ENCODE results near the gene PRRX1. TPM values are rescaled to one million over a fixed set of nuclear protein-coding genes. Genes with fewer than 3 reads are reported as not detected.

Gene PRRX1
- total and polyA plus RNA-seq, 9 donors: 31.2 to 80.3 (median 60.8) TPM

- intact Hi-C loops (cut with DNase I): no loop called here
- WGBS, 3 donors: 44 to 57% (median 46%) methylated on average over 4 of the region's 4 CpGs
- H3K4me3 ChIP-seq: no peak overlapping the region
Measured at GRCh38 chr1:170657275-170657853, 6.6 kb upstream of the PRRX1 start.

DNA sequence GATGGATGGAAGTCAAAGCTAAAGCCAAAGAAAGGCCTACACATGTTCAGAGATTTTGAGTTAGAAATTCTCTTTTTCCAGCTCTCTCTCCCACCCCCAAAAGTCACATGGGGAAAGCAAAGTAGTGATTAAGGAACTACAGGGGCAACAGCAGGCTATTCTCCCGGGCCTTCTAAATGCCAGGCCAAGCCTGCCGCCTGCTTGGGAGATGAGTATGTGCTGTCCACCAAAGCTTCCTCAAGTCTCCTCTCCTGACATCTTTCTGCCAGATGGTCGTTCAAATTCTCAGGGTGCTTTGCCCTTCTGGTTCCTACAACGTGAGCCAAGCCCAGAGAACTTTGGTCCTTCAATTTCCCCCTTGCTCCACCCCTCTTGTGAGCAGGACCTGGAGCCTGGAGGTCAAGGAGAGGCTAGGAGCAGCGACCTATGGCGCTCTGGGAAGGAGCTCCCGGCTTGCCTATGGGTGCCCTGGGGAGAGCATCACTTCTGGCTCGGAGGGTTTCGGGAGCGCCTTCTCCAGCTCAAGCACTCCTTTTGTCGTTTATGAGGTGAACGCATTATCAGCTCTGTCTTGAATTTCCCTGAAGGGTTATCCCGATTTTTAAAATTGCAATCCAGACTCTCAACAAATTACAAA, 4.4 kb upstream of the PRRX1 start:
- Histone ChIP-seq H3K4me1 (ENCODE audit: insufficient read depth) (no peaks in the 10 kb centered on the region), H3K27ac (no peak overlapping the region), H3K9me3 (no peaks in the 10 kb centered on the region), H3K36me3 (no peaks in the 10 kb centered on the region), H3K27me3 (no peaks in the 10 kb centered on the region), H3K4me3 (no peak overlapping the region)
- intact Hi-C loops (cut with DNase I): loop anchor here in 3 of 4 donors (5.0 to 10.0 kb wide), 5 partner anchors 75 to 445 kb away; partner anchors contain the start of gene GORAB (in 1 of the 3)
- no peak for DNase-seq
- WGBS, 3 donors: 92 to 94% (median 94%) methylated on average over 13 of the region's 13 CpGs
- no peak for TF ChIP-seq POLR2A (IDR thresholded peaks at IDR 0.05)
- no peak for TF ChIP-seq EP300 (IDR thresholded peaks at IDR 0.05)
- TF ChIP-seq CTCF (IDR thresholded peaks at IDR 0.05): no peak

More at GRCh38 chr1:170657275-170657853, 6.6 kb upstream of the PRRX1 start:
- no peak overlapping the region for H3K27ac ChIP-seq
- TF ChIP-seq CTCF (IDR thresholded peaks at IDR 0.05) (no peak), POLR2A (IDR thresholded peaks at IDR 0.05) (no peak), EP300 (IDR thresholded peaks at IDR 0.05) (no peak)
- H3K4me1 ChIP-seq (ENCODE audit: insufficient read depth): no peaks in the 10 kb centered on the region
- H3K27me3 ChIP-seq: no peaks in the 10 kb centered on the region
- no peak for DNase-seq
- H3K36me3 ChIP-seq: no peaks in the 10 kb centered on the region
- H3K9me3 ChIP-seq: no peaks in the 10 kb centered on the region

- no peaks in the 10 kb centered on the region for H3K27me3 ChIP-seq
- no peaks in the 10 kb centered on the region for H3K9me3 ChIP-seq
- 87 to 91% (median 90%) methylated on average over 25 of the region's 25 CpGs for WGBS, 3 donors
- intact Hi-C loops (cut with DNase I): loop anchor here in 3 of 4 donors (5.0 to 10.0 kb wide), 5 partner anchors 75 to 445 kb away; partner anchors contain the start of gene GORAB (in 1 of the 3)
- H3K36me3 ChIP-seq: no peaks in the 10 kb centered on the region
- no peak overlapping the region for H3K4me3 ChIP-seq
- no peak for TF ChIP-seq POLR2A (IDR thresholded peaks at IDR 0.05)
- TF ChIP-seq CTCF (IDR thresholded peaks at IDR 0.05): no peak
- no peak for TF ChIP-seq EP300 (IDR thresholded peaks at IDR 0.05)
- peak in 2 of 5 donors; percentile 18 to 39 for DNase-seq
- no peak overlapping the region for H3K27ac ChIP-seq
- H3K4me1 ChIP-seq (ENCODE audit: insufficient read depth): no peaks in the 10 kb centered on the region
Measured at GRCh38 chr1:170660281-170660713, 3.6 kb upstream of the PRRX1 start.

- Histone ChIP-seq H3K4me1 (ENCODE audit: insufficient read depth) (peaks cover 2% of the 10 kb centered on the region), H3K27me3 (no peaks in the 10 kb centered on the region), H3K36me3 (no peaks in the 10 kb centered on the region), H3K9me3 (no peaks in the 10 kb centered on the region), H3K4me3 (peak overlapping the region; percentile 78), H3K27ac (no peak overlapping the region)
- intact Hi-C loops (cut with DNase I): loop anchor here in 3 of 4 donors (5.0 to 10.0 kb wide), 5 partner anchors 76 to 446 kb away; partner anchors contain the start of gene GORAB (in 1 of the 3)
- WGBS, 3 donors: 32 to 41% (median 33%) methylated on average over 47 to 54 of the region's 54 CpGs
- peak; percentile 41 to 72 (median 59) for DNase-seq
- TF ChIP-seq EP300 (IDR thresholded peaks at IDR 0.05) (no peak), CTCF (IDR thresholded peaks at IDR 0.05) (no peak), POLR2A (IDR thresholded peaks at IDR 0.05) (no peak)
Measured at GRCh38 chr1:170660871-170661645, 2.9 kb upstream of the PRRX1 start.

Data from ovary (tissue), 9 donors.